ENCODE measurements around the gene TMEM171. TPM values are rescaled to one million over a fixed set of nuclear protein-coding genes. Genes with fewer than 3 reads are reported as not detected.

TMEM171 gene
- total and polyA plus RNA-seq, 9 of the 15 experiments (the other 6 are each of a cell fraction or from before 2014, with no cell fraction given): 0.08 TPM; not detected in 8

- BruUV-seq (replicated peaks): no TSS peak
- no peak for DNase-seq (ENCODE audit: extremely low read depth in 1 of 4, low spot score in 3 of 4)
- no peak overlapping the region for H3K4me2 ChIP-seq (ENCODE audit: insufficient read depth, low read length)
- no peak overlapping the region for H3K27ac ChIP-seq (ENCODE audit: extremely low read depth, low read depth, low read length)
- TF ChIP-seq DEAF1 (CRISPR knock-in tag; IDR thresholded peaks at IDR 0.05): no peak
- no peak for TF ChIP-seq ARHGAP35 (IDR thresholded peaks at IDR 0.05; ENCODE audit: partially characterized antibody)
- no peak for TF ChIP-seq CCAR2 (IDR thresholded peaks at IDR 0.05; ENCODE audit: low read depth, low read length)
- TF ChIP-seq ZNF75A (CRISPR knock-in tag; IDR thresholded peaks at IDR 0.05): no peak
- no peak for TF ChIP-seq ZNF311 (CRISPR knock-in tag; IDR thresholded peaks at IDR 0.05)
- TF ChIP-seq YY1 (IDR thresholded peaks at IDR 0.05; ENCODE audit: borderline replicate concordance in 1 of 3, control insufficient read depth in 1 of 3, extremely low read depth in 1 of 3, insufficient read depth in 3 of 3, insufficient read length in 1 of 3, insufficient replicate concordance in 2 of 3, low read depth in 1 of 3, low read length in 2 of 3): no peak
- TF ChIP-seq HOMEZ (CRISPR knock-in tag; IDR thresholded peaks at IDR 0.05): no peak
- TF ChIP-seq MAZ (CRISPR knock-in tag; conservative IDR thresholded peaks at IDR 0.05 in 1 of 2, IDR thresholded peaks at IDR 0.05 in 1 of 2): no peak
- FAIRE-seq: no peak
- peaks cover 46 to 47% of the 10 kb centered on the region in 2 experiments for H3K27me3 ChIP-seq (ENCODE audit: control insufficient read depth in 2 of 2, insufficient read depth in 2 of 2, low read length in 2 of 2)
- no peaks in the 10 kb centered on the region for H3K79me2 ChIP-seq (ENCODE audit: control insufficient read depth, insufficient read depth, low read length)
- H4K20me1 ChIP-seq (replicated peaks; ENCODE audit: control insufficient read depth, insufficient read depth, low read length): 0 out of 2 replicates have a peak, but pooled peaks cover 5% of the 10 kb centered on the region
- ATAC-seq: no peak
- ChIA-PET CTCF (ENCODE audit: low intra/inter-chr PET ratio) (no interaction called here), POLR2A (interaction anchor here (0.6 to 1.0 kb wide), 4 partner anchors 15 to 302 kb away, joined by 3 to 5 read pairs (median 3); no protein-coding TSS in a partner anchor)
- H3K9me1 ChIP-seq (ENCODE audit: control insufficient read depth, insufficient read depth, low read length): peaks cover 3% of the 10 kb centered on the region
- 2% methylated on average over 17 of the region's 18 CpGs for WGBS (ENCODE audit: insufficient coverage, low coverage, missing lambda C conversion rate)
- H3K9me3 ChIP-seq (replicated peaks; ENCODE audit: control insufficient read depth, insufficient read depth, low read depth, low read length): no peaks in the 10 kb centered on the region
- in situ Hi-C loops (cut with MboI) (no loop called here), intact Hi-C loops (cut with micrococcal nuclease) (no loop called here)
- H3K4me3 ChIP-seq: no peak overlapping the region
- no peak overlapping the region for H2AFZ ChIP-seq (ENCODE audit: low read depth, low read length)
- H3K9ac ChIP-seq (ENCODE audit: insufficient read depth in 1 of 2, low read depth in 2 of 2, low read length in 2 of 2): no peak overlapping the region
- no peaks in the 10 kb centered on the region for H3K36me3 ChIP-seq (ENCODE audit: control insufficient read depth, insufficient read depth, low read length)
- H3K4me1 ChIP-seq (replicated peaks in 1 of 2; ENCODE audit: control insufficient read depth in 2 of 2, insufficient read depth in 2 of 2, low read length in 2 of 2): no peaks in the 10 kb centered on the region
These were observed 35.2 kb downstream of the TMEM171 start for GRCh38 chr5:73155271-73156222.
